AG04449 (cell line): ENCODE data around the gene PTH1R.
A peak's percentile ranks its signal among the peaks of the same experiment; 100 is the strongest.

Experiments used
- CTCF ChIA-PET: fragments of 350-600 bp; formaldehyde crosslinking; extraction: SDS; loops from one replicate; lab custom pipeline; 2021; ENCODE audit warnings: antibody characterized with exemption; lab: Yijun Ruan, JAX
- POLR2A ChIA-PET: fragments of 400-600, 350-600 bp; formaldehyde crosslinking; extraction: SDS; loops from one replicate; lab custom pipeline; 2020; ENCODE audit warnings: antibody characterized with exemption, inconsistent platforms; lab: Yijun Ruan, JAX
- DNase-seq: peaks from one replicate; pipeline ENCODE4 v3.0.0-alpha.2; 2010; ENCODE audit warnings: low read depth, low spot score
- H3K4me3 ChIP-seq: 2 replicates; pipeline ENCODE4 v1.5.1; 2011; ENCODE audit warnings: low read depth, mild to moderate bottlenecking, control low read depth, low read length
- CTCF ChIP-seq: IDR thresholded peaks from one replicate; pipeline ENCODE4 v1.5.1; 2011; ENCODE audit warnings: mild to moderate bottlenecking, moderate library complexity, low read length, control low read depth, inconsistent platforms; ENCODE audit not compliant: insufficient read depth; ENCODE audit errors: missing control alignments

The PTH1R gene

GRCh38 chr3:46891132-46891531 lies 13.6 kb downstream of the PTH1R start:
- POLR2A ChIA-PET, result no interaction called here
- no peak overlapping the region for H3K4me3 ChIP-seq
- DNase-seq, result no peak
- no peak for TF ChIP-seq CTCF
- CTCF ChIA-PET, result interaction anchor here (0.9 to 9.4 kb wide), 8 partner anchors 9 to 185 kb away, joined by 3 to 110 read pairs (median 10); partner anchors contain the start of gene MYL3

GRCh38 chr3:46892285-46893145 lies 15.0 kb downstream of the PTH1R start:
- TF ChIP-seq CTCF, result no peak
- ChIA-PET POLR2A (interaction anchor here (0.6 kb wide), 1 partner anchor 85 kb away, joined by 6 read pairs; no protein-coding TSS in a partner anchor), CTCF (interaction anchor here (0.6 to 9.4 kb wide), 12 partner anchors 9 to 190 kb away, joined by 3 to 110 read pairs (median 5); partner anchors contain the start of genes MYL3 and TMIE)
- peak overlapping the region; percentile 44 for H3K4me3 ChIP-seq
- DNase-seq, result no peak

- ChIA-PET CTCF (interaction anchor here (0.6 to 9.4 kb wide), 9 partner anchors 9 to 191 kb away, joined by 3 to 110 read pairs (median 10); partner anchors contain the start of genes MYL3 and TMIE), POLR2A (interaction anchor here (0.6 kb wide), 1 partner anchor 84 kb away, joined by 6 read pairs; no protein-coding TSS in a partner anchor)
- H3K4me3 ChIP-seq, result no peak overlapping the region
- no peak for TF ChIP-seq CTCF
- DNase-seq, result no peak
Measured at GRCh38 chr3:46893146-46893748, 15.7 kb downstream of the PTH1R start.

- CTCF ChIA-PET, result interaction anchor here (1.5 to 9.4 kb wide), 6 partner anchors 12 to 191 kb away, joined by 5 to 110 read pairs (median 30); partner anchors contain the start of genes MYL3 and TMIE
- TF ChIP-seq CTCF, result no peak
- H3K4me3 ChIP-seq, result no peak overlapping the region
- POLR2A ChIA-PET, result no interaction called here
- DNase-seq, result no peak
Measured at GRCh38 chr3:46893763-46894162, 16.2 kb downstream of the PTH1R start.

GRCh38 chr3:46894256-46894655 lies 16.7 kb downstream of the PTH1R start:
- ChIA-PET POLR2A (no interaction called here), CTCF (interaction anchor here (1.0 to 13.0 kb wide), 13 partner anchors 10 to 477 kb away, joined by 3 to 161 read pairs (median 16); partner anchors contain the start of genes MYL3 and TMIE)
- DNase-seq, result no peak

More at GRCh38 chr3:46894256-46894655, 16.7 kb downstream of the PTH1R start:
- no peak for TF ChIP-seq CTCF
- H3K4me3 ChIP-seq, result no peak overlapping the region
